LNCAP (cell line): ENCODE data around the gene MEGF11.

Source experiments
- CTCF ChIP-seq: fragments of 450-650 bp; IDR thresholded peaks from 2 replicates; pipeline ENCODE4 v1.5.1; 2017; ENCODE audit warnings: mild to moderate bottlenecking

MEGF11 gene

GRCh38 chr15:65910341-65910740 lies 343.2 kb downstream of the MEGF11 start:
- TF ChIP-seq CTCF, result no peak

- TF ChIP-seq CTCF, result no peak
Measured at GRCh38 chr15:65909831-65910230, 343.7 kb downstream of the MEGF11 start.

- no peak for TF ChIP-seq CTCF
Measured at GRCh38 chr15:65908876-65909275, 344.7 kb downstream of the MEGF11 start.

- TF ChIP-seq CTCF, result no peak
Measured at GRCh38 chr15:65907661-65908060, 345.9 kb downstream of the MEGF11 start.

- no peak for TF ChIP-seq CTCF
Measured at GRCh38 chr15:65906396-65906795, 347.2 kb downstream of the MEGF11 start.

GRCh38 chr15:65904301-65904700 lies 349.2 kb downstream of the MEGF11 start:
- no peak for TF ChIP-seq CTCF

- TF ChIP-seq CTCF, result no peak
Measured at GRCh38 chr15:65903296-65904073, 350.1 kb downstream of the MEGF11 start.

- TF ChIP-seq CTCF, result no peak
Measured at GRCh38 chr15:65902373-65902772, 351.2 kb downstream of the MEGF11 start.
